ENCODE measurements around the gene SERPIND1.

Gene SERPIND1

DNA sequence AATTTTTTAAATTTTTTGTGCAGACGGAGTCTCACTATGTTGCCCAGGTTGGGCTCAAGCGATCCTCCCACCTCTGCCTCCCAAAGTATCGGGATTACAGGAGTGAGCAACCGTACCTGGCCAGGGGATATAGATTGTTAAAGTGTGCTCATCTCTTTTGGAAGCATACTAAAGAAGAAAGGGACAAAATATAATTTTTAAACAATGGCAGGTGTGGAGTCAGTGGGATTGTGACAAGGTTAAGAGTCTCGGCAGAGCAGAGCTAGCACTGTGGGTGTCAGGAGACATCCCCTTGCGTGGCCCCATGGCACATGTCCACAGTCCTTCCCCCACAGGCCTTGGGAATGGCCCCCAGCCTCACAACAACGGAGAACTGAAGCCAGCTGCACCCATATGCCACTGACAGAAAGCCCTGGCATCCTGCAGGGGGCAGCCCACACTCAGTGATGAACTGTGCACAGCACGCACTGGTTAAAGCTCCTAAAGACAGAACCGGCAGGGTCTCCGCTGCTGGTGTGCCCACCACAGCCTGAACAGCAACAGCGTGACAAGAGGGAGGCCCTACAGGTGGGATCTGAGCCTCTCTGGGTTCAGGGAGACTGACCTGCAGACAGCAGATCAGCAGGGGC, 29.9 kb downstream of the SERPIND1 start:
- WGBS, 2 experiments, result 87% methylated on average over 11 of the region's 11 CpGs
- H3K36me3 ChIP-seq (ENCODE audit: control insufficient read depth, insufficient read depth, low read length), result peaks cover 14% of the 10 kb centered on the region
- H3K9me3 ChIP-seq (ENCODE audit: control insufficient read depth, low read length), result no peaks in the 10 kb centered on the region
- H3K4me1 ChIP-seq (ENCODE audit: control insufficient read depth, insufficient read depth, low read length), result no peaks in the 10 kb centered on the region
- H3K27ac ChIP-seq (ENCODE audit: insufficient read depth, low read depth, low read length, poor library complexity, severe bottlenecking), result no peak overlapping the region
- no peaks in the 10 kb centered on the region for H3K27me3 ChIP-seq (ENCODE audit: control insufficient read depth, insufficient read depth, low read length, poor library complexity, severe bottlenecking)
- no peak overlapping the region for H3K4me3 ChIP-seq (ENCODE audit: insufficient read depth, low read depth, low read length)

DNA sequence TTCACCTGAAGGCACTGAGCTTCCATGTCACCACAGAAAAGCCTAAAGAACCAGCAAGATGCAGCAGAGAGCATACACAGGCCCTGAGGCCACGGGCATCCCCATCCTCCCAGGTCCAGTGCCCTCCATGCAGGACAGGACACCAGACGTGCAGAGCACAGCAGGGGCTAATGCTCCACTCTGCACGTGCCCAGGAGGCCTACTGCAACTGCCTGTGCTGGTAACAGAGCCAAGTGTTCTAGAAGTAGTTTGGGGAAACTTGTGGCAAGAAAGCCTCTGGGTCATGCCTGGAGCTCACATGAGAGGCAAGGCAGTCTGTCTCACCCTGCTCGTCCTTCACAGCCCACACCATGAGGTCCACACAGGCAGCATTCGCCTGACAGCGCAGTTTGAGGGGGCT, 30.7 kb downstream of the SERPIND1 start:
- 89 to 94% methylated on average over 6 of the region's 6 CpGs for WGBS, 2 experiments
- H3K4me1 ChIP-seq (ENCODE audit: control insufficient read depth, insufficient read depth, low read length), result no peaks in the 10 kb centered on the region
- H3K36me3 ChIP-seq (ENCODE audit: control insufficient read depth, insufficient read depth, low read length), result peaks cover 10% of the 10 kb centered on the region
- no peaks in the 10 kb centered on the region for H3K27me3 ChIP-seq (ENCODE audit: control insufficient read depth, insufficient read depth, low read length, poor library complexity, severe bottlenecking)
- H3K9me3 ChIP-seq (ENCODE audit: control insufficient read depth, low read length), result no peaks in the 10 kb centered on the region
- no peak overlapping the region for H3K27ac ChIP-seq (ENCODE audit: insufficient read depth, low read depth, low read length, poor library complexity, severe bottlenecking)
- no peak overlapping the region for H3K4me3 ChIP-seq (ENCODE audit: insufficient read depth, low read depth, low read length)

GRCh38 chr22:20805972-20806471, 32.1 kb downstream of the SERPIND1 start:
- H3K36me3 ChIP-seq (ENCODE audit: control insufficient read depth, insufficient read depth, low read length), result peaks cover 16% of the 10 kb centered on the region
- H3K27ac ChIP-seq (ENCODE audit: insufficient read depth, low read depth, low read length, poor library complexity, severe bottlenecking), result no peak overlapping the region
- H3K9me3 ChIP-seq (ENCODE audit: control insufficient read depth, low read length), result no peaks in the 10 kb centered on the region
- H3K27me3 ChIP-seq (ENCODE audit: control insufficient read depth, insufficient read depth, low read length, poor library complexity, severe bottlenecking), result no peaks in the 10 kb centered on the region
- no peaks in the 10 kb centered on the region for H3K4me1 ChIP-seq (ENCODE audit: control insufficient read depth, insufficient read depth, low read length)
- 74 to 85% methylated on average over 3 of the region's 3 CpGs for WGBS, 2 experiments
- H3K4me3 ChIP-seq (ENCODE audit: insufficient read depth, low read depth, low read length), result no peak overlapping the region

DNA sequence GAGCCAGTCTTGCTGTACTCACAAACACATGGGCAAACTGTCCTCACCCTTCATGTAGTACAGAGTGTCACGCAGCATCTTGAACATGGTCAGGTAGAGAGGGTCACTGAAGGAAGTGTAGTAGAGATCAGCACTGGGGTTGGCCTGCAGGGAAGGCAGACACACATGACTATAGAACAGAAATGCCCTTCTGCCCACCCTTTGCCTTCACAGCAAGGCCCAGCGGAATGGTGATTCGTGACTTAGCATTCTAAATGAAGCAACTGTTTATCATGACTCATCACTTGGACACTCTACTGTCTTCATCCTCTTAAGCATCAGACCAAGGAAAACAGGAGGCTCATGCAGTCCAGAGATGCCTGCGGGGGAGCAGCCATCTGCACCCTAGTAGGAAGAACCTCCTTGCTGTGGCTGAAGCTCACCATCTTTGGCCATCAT, 33.4 kb downstream of the SERPIND1 start:
- no peak overlapping the region for H3K27ac ChIP-seq (ENCODE audit: insufficient read depth, low read depth, low read length, poor library complexity, severe bottlenecking)
- H3K4me3 ChIP-seq (ENCODE audit: insufficient read depth, low read depth, low read length), result no peak overlapping the region
- WGBS, 2 experiments, result 96 to 97% methylated on average over 4 of the region's 4 CpGs
- peaks cover 18% of the 10 kb centered on the region for H3K36me3 ChIP-seq (ENCODE audit: control insufficient read depth, insufficient read depth, low read length)
- H3K4me1 ChIP-seq (ENCODE audit: control insufficient read depth, insufficient read depth, low read length), result no peaks in the 10 kb centered on the region
- no peaks in the 10 kb centered on the region for H3K9me3 ChIP-seq (ENCODE audit: control insufficient read depth, low read length)
- no peaks in the 10 kb centered on the region for H3K27me3 ChIP-seq (ENCODE audit: control insufficient read depth, insufficient read depth, low read length, poor library complexity, severe bottlenecking)

GRCh38 chr22:20808844-20809243, 34.9 kb downstream of the SERPIND1 start:
- Histone ChIP-seq H3K27me3 (ENCODE audit: control insufficient read depth, insufficient read depth, low read length, poor library complexity, severe bottlenecking) (no peaks in the 10 kb centered on the region), H3K27ac (ENCODE audit: insufficient read depth, low read depth, low read length, poor library complexity, severe bottlenecking) (no peak overlapping the region), H3K36me3 (ENCODE audit: control insufficient read depth, insufficient read depth, low read length) (peaks cover 23% of the 10 kb centered on the region), H3K4me1 (ENCODE audit: control insufficient read depth, insufficient read depth, low read length) (no peaks in the 10 kb centered on the region), H3K9me3 (ENCODE audit: control insufficient read depth, low read length) (no peaks in the 10 kb centered on the region), H3K4me3 (ENCODE audit: insufficient read depth, low read depth, low read length) (no peak overlapping the region)
- 90 to 91% methylated on average over 4 of the region's 4 CpGs for WGBS, 2 experiments

GRCh38 chr22:20809538-20810185, 35.7 kb downstream of the SERPIND1 start:
- WGBS, 2 experiments, result 93 to 98% methylated on average over 6 of the region's 6 CpGs
- H3K27me3 ChIP-seq (ENCODE audit: control insufficient read depth, insufficient read depth, low read length, poor library complexity, severe bottlenecking), result no peaks in the 10 kb centered on the region
- H3K4me3 ChIP-seq (ENCODE audit: insufficient read depth, low read depth, low read length), result no peak overlapping the region
- H3K27ac ChIP-seq (ENCODE audit: insufficient read depth, low read depth, low read length, poor library complexity, severe bottlenecking), result no peak overlapping the region
- H3K9me3 ChIP-seq (ENCODE audit: control insufficient read depth, low read length), result no peaks in the 10 kb centered on the region
- no peaks in the 10 kb centered on the region for H3K4me1 ChIP-seq (ENCODE audit: control insufficient read depth, insufficient read depth, low read length)
- peaks cover 26% of the 10 kb centered on the region for H3K36me3 ChIP-seq (ENCODE audit: control insufficient read depth, insufficient read depth, low read length)

DNA sequence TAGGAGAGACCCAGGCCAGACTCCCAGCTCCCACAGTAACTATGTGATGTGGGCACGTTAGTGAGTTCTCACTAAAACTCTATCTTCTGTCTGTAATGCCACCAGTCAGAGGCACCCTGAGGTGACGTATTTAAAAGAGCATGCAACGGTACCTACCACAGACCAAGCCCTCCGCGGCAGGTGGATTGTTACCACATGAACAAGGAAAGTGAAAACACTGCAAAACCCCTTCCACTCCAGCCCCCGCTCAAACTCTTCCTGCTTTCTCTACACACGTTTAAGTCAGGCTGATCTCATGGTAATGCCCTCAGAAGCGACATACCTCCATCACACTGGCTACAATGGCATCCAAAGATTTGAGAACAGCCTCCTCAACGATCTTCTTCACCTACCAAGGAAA, 36.7 kb downstream of the SERPIND1 start:
- 92 to 94% methylated on average over 9 of the region's 9 CpGs for WGBS, 2 experiments
- Histone ChIP-seq H3K27me3 (ENCODE audit: control insufficient read depth, insufficient read depth, low read length, poor library complexity, severe bottlenecking) (no peaks in the 10 kb centered on the region), H3K27ac (ENCODE audit: insufficient read depth, low read depth, low read length, poor library complexity, severe bottlenecking) (no peak overlapping the region), H3K4me3 (ENCODE audit: insufficient read depth, low read depth, low read length) (no peak overlapping the region), H3K4me1 (ENCODE audit: control insufficient read depth, insufficient read depth, low read length) (no peaks in the 10 kb centered on the region), H3K9me3 (ENCODE audit: control insufficient read depth, low read length) (no peaks in the 10 kb centered on the region), H3K36me3 (ENCODE audit: control insufficient read depth, insufficient read depth, low read length) (peaks cover 26% of the 10 kb centered on the region)

DNA sequence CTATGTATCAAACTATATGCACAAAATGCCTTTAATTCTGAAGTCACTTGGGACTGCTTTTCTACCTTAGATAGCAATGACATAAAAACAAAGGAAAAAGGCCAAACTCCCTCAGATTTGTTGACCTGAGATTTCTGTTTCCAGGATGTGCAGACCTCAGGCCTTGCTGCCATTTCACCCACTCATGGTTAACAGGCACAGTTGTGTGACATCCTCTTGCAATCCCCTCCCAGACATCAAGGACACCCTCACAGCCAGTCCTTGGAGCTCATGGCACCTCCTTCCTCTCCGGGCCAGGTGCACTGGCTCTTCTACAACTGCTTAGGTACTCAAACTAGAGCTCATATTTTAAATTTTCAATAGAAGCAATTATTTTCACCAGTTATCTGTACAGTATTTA, 37.3 kb downstream of the SERPIND1 start:
- 91 to 95% methylated on average over 1 of the region's 1 CpG for WGBS, 2 experiments
- H3K36me3 ChIP-seq (ENCODE audit: control insufficient read depth, insufficient read depth, low read length), result peaks cover 20% of the 10 kb centered on the region
- no peaks in the 10 kb centered on the region for H3K27me3 ChIP-seq (ENCODE audit: control insufficient read depth, insufficient read depth, low read length, poor library complexity, severe bottlenecking)

GRCh38 chr22:20811971-20812660, 38.2 kb downstream of the SERPIND1 start:
- H3K4me3 ChIP-seq (ENCODE audit: insufficient read depth, low read depth, low read length), result no peak overlapping the region
- H3K9me3 ChIP-seq (ENCODE audit: control insufficient read depth, low read length), result no peaks in the 10 kb centered on the region
- H3K36me3 ChIP-seq (ENCODE audit: control insufficient read depth, insufficient read depth, low read length), result peaks cover 23% of the 10 kb centered on the region
- H3K4me1 ChIP-seq (ENCODE audit: control insufficient read depth, insufficient read depth, low read length), result no peaks in the 10 kb centered on the region
- no peaks in the 10 kb centered on the region for H3K27me3 ChIP-seq (ENCODE audit: control insufficient read depth, insufficient read depth, low read length, poor library complexity, severe bottlenecking)
- 89 to 94% methylated on average over 3 of the region's 5 CpGs for WGBS, 2 experiments
- H3K27ac ChIP-seq (ENCODE audit: insufficient read depth, low read depth, low read length, poor library complexity, severe bottlenecking), result no peak overlapping the region

More for the DNA sequence above, 37.3 kb downstream of the SERPIND1 start:
- Histone ChIP-seq H3K4me1 (ENCODE audit: control insufficient read depth, insufficient read depth, low read length) (no peaks in the 10 kb centered on the region), H3K27ac (ENCODE audit: insufficient read depth, low read depth, low read length, poor library complexity, severe bottlenecking) (no peak overlapping the region), H3K4me3 (ENCODE audit: insufficient read depth, low read depth, low read length) (no peak overlapping the region), H3K9me3 (ENCODE audit: control insufficient read depth, low read length) (no peaks in the 10 kb centered on the region)

- Histone ChIP-seq H3K9me3 (ENCODE audit: control insufficient read depth, low read length) (no peaks in the 10 kb centered on the region), H3K4me1 (ENCODE audit: control insufficient read depth, insufficient read depth, low read length) (no peaks in the 10 kb centered on the region), H3K4me3 (ENCODE audit: insufficient read depth, low read depth, low read length) (no peak overlapping the region), H3K27me3 (ENCODE audit: control insufficient read depth, insufficient read depth, low read length, poor library complexity, severe bottlenecking) (no peaks in the 10 kb centered on the region), H3K27ac (ENCODE audit: insufficient read depth, low read depth, low read length, poor library complexity, severe bottlenecking) (no peak overlapping the region), H3K36me3 (ENCODE audit: control insufficient read depth, insufficient read depth, low read length) (peaks cover 23% of the 10 kb centered on the region)
- 92 to 93% methylated on average over 4 of the region's 4 CpGs for WGBS, 2 experiments
These were observed 39.1 kb downstream of the SERPIND1 start for GRCh38 chr22:20813056-20813455.
